CD4-positive, alpha-beta memory T cell (primary cell): ENCODE measurements around the gene FANCL. TPM values are rescaled to one million over a fixed set of nuclear protein-coding genes. Genes with fewer than 3 reads are reported as not detected.

ENCODE experiments used
- CTCF ChIA-PET: fragments of 350-600 bp; sonication (Branson Sonifier 250); formaldehyde crosslinking; loops from one replicate; lab custom pipeline; 2021; ENCODE audit warnings: inconsistent platforms; ENCODE audit not compliant: partially characterized antibody; lab: Charles Lee
- POLR2A ChIA-PET: fragments of 350-600 bp; sonication (Branson Sonifier 250); formaldehyde crosslinking; loops from one replicate; lab custom pipeline; 2021; ENCODE audit not compliant: partially characterized antibody; lab: Charles Lee
- DNase-seq, 5 donors: peaks; one replicate each; pipeline versions ENCODE4 v3.0.0 to v3.0.0-alpha.2; 2020 to 2022; ENCODE audit warnings: mixed read lengths in 1 of 5
- H3K27ac ChIP-seq: one replicate; pipeline ENCODE4 v1.7.0; 2013; ENCODE audit warnings: low read depth, low read length
- H3K27me3 ChIP-seq: 2 replicates; pipeline ENCODE4 v1.7.0; 2013; ENCODE audit warnings: mild to moderate bottlenecking, low read length, moderate library complexity; ENCODE audit not compliant: insufficient read depth
- H3K36me3 ChIP-seq: 2 replicates; pipeline ENCODE4 v1.7.0; 2013; ENCODE audit warnings: mild to moderate bottlenecking, low read length, moderate library complexity; ENCODE audit not compliant: insufficient read depth
- H3K4me1 ChIP-seq: 2 replicates; pipeline ENCODE4 v1.7.0; 2013; ENCODE audit warnings: mild to moderate bottlenecking, low read length, moderate library complexity; ENCODE audit not compliant: insufficient read depth
- H3K4me3 ChIP-seq, 2 donors: one replicate each; pipeline ENCODE4 v1.7.0; 2013; ENCODE audit warnings: low read length in 2 of 2, mild to moderate bottlenecking in 1 of 2
- H3K9me3 ChIP-seq, 2 donors: one replicate each; pipeline ENCODE4 v1.7.0; 2013; ENCODE audit warnings: low read length in 2 of 2, control low read depth in 1 of 2; ENCODE audit not compliant: control insufficient read depth in 1 of 2
- H3K27ac Mint-ChIP-seq, 7 donors: one replicate each; pipeline ENCODE4 v1.8.0; 2020 to 2021; ENCODE audit warnings: mixed read lengths in 7 of 7, mild to moderate bottlenecking in 6 of 7, inconsistent platforms in 3 of 7, moderate library complexity in 3 of 7
- H3K27me3 Mint-ChIP-seq, 2 donors: one replicate each; pipeline ENCODE4 v1.8.0; 2020 to 2021; ENCODE audit warnings: mixed read lengths in 2 of 2
- H3K36me3 Mint-ChIP-seq, 2 donors: one replicate each; pipeline ENCODE4 v1.8.0; 2020 to 2021; ENCODE audit warnings: mixed read lengths in 2 of 2, inconsistent platforms in 1 of 2, mild to moderate bottlenecking in 1 of 2
- H3K4me1 Mint-ChIP-seq, 4 donors: one replicate each; pipeline ENCODE4 v1.8.0; 2020 to 2021; ENCODE audit warnings: mixed read lengths in 4 of 4, mild to moderate bottlenecking in 1 of 4
- H3K4me3 Mint-ChIP-seq, 8 donors: one replicate each; pipeline ENCODE4 v1.8.0; 2020 to 2021; ENCODE audit warnings: mixed read lengths in 8 of 8, mild to moderate bottlenecking in 7 of 8, moderate library complexity in 6 of 8, inconsistent platforms in 3 of 8
- H3K9me3 Mint-ChIP-seq, 8 donors: one replicate each; pipeline ENCODE4 v1.8.0; 2020 to 2021; ENCODE audit warnings: mixed read lengths in 8 of 8, mild to moderate bottlenecking in 5 of 8, inconsistent platforms in 3 of 8, moderate library complexity in 1 of 8
- intact Hi-C: fragments of 100-400 bp; cut with micrococcal nuclease; formaldehyde crosslinking; loops from one replicate; pipeline ENCODE4 v1.15.1; 2023
- polyA plus RNA-seq, 2 donors: library from polyadenylated mRNA; unstranded; fragments of 300-500 nt; fragmentation: Illumina TruSeq; gene quantifications; one replicate each; pipeline ENCODE4 v1.2.3, GENCODE V29; 2021
- total RNA-seq, 2 experiments: library from RNA; stranded (reverse); gene quantifications; one replicate each; pipeline ENCODE4 v1.2.3, GENCODE V29; 2021

FANCL gene
- total and polyA plus RNA-seq, 4 experiments from 2014 or later, result 1.6 to 10.1 (median 9.3) TPM

- CTCF ChIA-PET, result no interaction called here
- DNase-seq, result no peak
- H3K36me3 Mint-ChIP-seq, result peaks cover 9 to 26% of the 10 kb centered on the region in 2 donors
- H3K4me3 Mint-ChIP-seq, result no peak overlapping the region
- no peaks in the 10 kb centered on the region for H3K27me3 ChIP-seq
- H3K4me1 Mint-ChIP-seq, result no peaks in the 10 kb centered on the region
- intact Hi-C loops, result no loop called here
- H3K4me1 ChIP-seq, result no peaks in the 10 kb centered on the region
- H3K9me3 Mint-ChIP-seq, result peaks cover 2 to 18% (median 9%) of the 10 kb centered on the region in 8 donors
- no peak overlapping the region for H3K4me3 ChIP-seq
- no peak overlapping the region for H3K27ac Mint-ChIP-seq
- no peak overlapping the region for H3K27ac ChIP-seq
- no peaks in the 10 kb centered on the region for H3K27me3 Mint-ChIP-seq
- H3K36me3 ChIP-seq, result no peaks in the 10 kb centered on the region
- no peaks in the 10 kb centered on the region for H3K9me3 ChIP-seq
- POLR2A ChIA-PET, result no interaction called here
Observed at GRCh38 chr2:58206785-58207184, 34.3 kb downstream of the FANCL start.

- POLR2A ChIA-PET, result no interaction called here
- H3K36me3 ChIP-seq, result no peaks in the 10 kb centered on the region
- H3K4me1 ChIP-seq, result no peaks in the 10 kb centered on the region
- no peak overlapping the region for H3K4me3 Mint-ChIP-seq
- DNase-seq, result no peak
- peaks cover 0 to 5% of the 10 kb centered on the region in 2 donors for H3K36me3 Mint-ChIP-seq
- H3K27ac Mint-ChIP-seq, result no peak overlapping the region
- no peak overlapping the region for H3K4me3 ChIP-seq
- H3K9me3 Mint-ChIP-seq, result peaks cover 0 to under 1% (median 0%) of the 10 kb centered on the region in 8 donors
- intact Hi-C loops, result no loop called here
- H3K27me3 ChIP-seq, result no peaks in the 10 kb centered on the region
- no peaks in the 10 kb centered on the region for H3K4me1 Mint-ChIP-seq
- H3K9me3 ChIP-seq, result no peaks in the 10 kb centered on the region
- no peaks in the 10 kb centered on the region for H3K27me3 Mint-ChIP-seq
- CTCF ChIA-PET, result no interaction called here
- no peak overlapping the region for H3K27ac ChIP-seq
Observed at GRCh38 chr2:58204195-58204959, 36.7 kb downstream of the FANCL start.

- H3K4me3 Mint-ChIP-seq, result no peak overlapping the region
Observed at GRCh38 chr2:58203018-58203417, 38.1 kb downstream of the FANCL start.

GRCh38 chr2:58202404-58202803 lies 38.7 kb downstream of the FANCL start:
- H3K4me1 Mint-ChIP-seq, result no peaks in the 10 kb centered on the region
- CTCF ChIA-PET, result interaction anchor here (0.7 kb wide), 1 partner anchor 11 kb away, joined by 3 read pairs; no protein-coding TSS in a partner anchor
- H3K36me3 Mint-ChIP-seq, result peaks cover 0 to 5% of the 10 kb centered on the region in 2 donors

More at GRCh38 chr2:58203018-58203417, 38.1 kb downstream of the FANCL start:
- Histone ChIP-seq H3K27me3 (no peaks in the 10 kb centered on the region), H3K36me3 (no peaks in the 10 kb centered on the region), H3K9me3 (no peaks in the 10 kb centered on the region), H3K27ac (no peak overlapping the region), H3K4me3 (no peak overlapping the region), H3K4me1 (no peaks in the 10 kb centered on the region)
- ChIA-PET POLR2A (no interaction called here), CTCF (interaction anchor here (0.7 kb wide), 1 partner anchor 10 kb away, joined by 3 read pairs; no protein-coding TSS in a partner anchor)
- intact Hi-C loops, result no loop called here
- Mint-ChIP-seq H3K4me1 (no peaks in the 10 kb centered on the region), H3K27me3 (no peaks in the 10 kb centered on the region), H3K9me3 (no peaks in the 10 kb centered on the region), H3K27ac (no peak overlapping the region), H3K36me3 (peaks cover 0 to 5% of the 10 kb centered on the region in 2 donors)
- no peak for DNase-seq

GRCh38 chr2:58197894-58198293 lies 43.2 kb downstream of the FANCL start:
- Histone ChIP-seq H3K27me3 (no peaks in the 10 kb centered on the region), H3K36me3 (no peaks in the 10 kb centered on the region), H3K4me3 (no peak overlapping the region), H3K27ac (no peak overlapping the region), H3K9me3 (no peaks in the 10 kb centered on the region), H3K4me1 (no peaks in the 10 kb centered on the region)
- Mint-ChIP-seq H3K27me3 (no peaks in the 10 kb centered on the region), H3K4me1 (no peaks in the 10 kb centered on the region), H3K4me3 (no peak overlapping the region), H3K9me3 (no peaks in the 10 kb centered on the region), H3K36me3 (peaks cover 0 to 2% of the 10 kb centered on the region in 2 donors), H3K27ac (no peak overlapping the region)
- ChIA-PET CTCF (no interaction called here), POLR2A (no interaction called here)
- intact Hi-C loops, result no loop called here
- no peak for DNase-seq

More at GRCh38 chr2:58202404-58202803, 38.7 kb downstream of the FANCL start:
- POLR2A ChIA-PET, result no interaction called here
- Histone ChIP-seq H3K9me3 (no peaks in the 10 kb centered on the region), H3K27ac (no peak overlapping the region), H3K27me3 (no peaks in the 10 kb centered on the region), H3K4me1 (no peaks in the 10 kb centered on the region), H3K4me3 (no peak overlapping the region), H3K36me3 (no peaks in the 10 kb centered on the region)
- intact Hi-C loops, result no loop called here
- H3K4me3 Mint-ChIP-seq, result no peak overlapping the region
- no peak for DNase-seq
- H3K9me3 Mint-ChIP-seq, result no peaks in the 10 kb centered on the region
- H3K27me3 Mint-ChIP-seq, result no peaks in the 10 kb centered on the region
- no peak overlapping the region for H3K27ac Mint-ChIP-seq

- no peak for DNase-seq
- ChIA-PET CTCF (no interaction called here), POLR2A (no interaction called here)
- no peaks in the 10 kb centered on the region for H3K9me3 ChIP-seq
- no peak overlapping the region for H3K4me3 ChIP-seq
- Mint-ChIP-seq H3K4me1 (no peaks in the 10 kb centered on the region), H3K9me3 (no peaks in the 10 kb centered on the region), H3K27me3 (no peaks in the 10 kb centered on the region), H3K27ac (no peak overlapping the region), H3K4me3 (no peak overlapping the region), H3K36me3 (peaks cover 0 to 2% of the 10 kb centered on the region in 2 donors)
- no peaks in the 10 kb centered on the region for H3K27me3 ChIP-seq
- H3K27ac ChIP-seq, result no peak overlapping the region
- intact Hi-C loops, result no loop called here
- no peaks in the 10 kb centered on the region for H3K36me3 ChIP-seq
- H3K4me1 ChIP-seq, result no peaks in the 10 kb centered on the region
Observed at GRCh38 chr2:58195662-58196061, 45.5 kb downstream of the FANCL start.

- Histone ChIP-seq H3K36me3 (no peaks in the 10 kb centered on the region), H3K4me1 (no peaks in the 10 kb centered on the region), H3K9me3 (no peaks in the 10 kb centered on the region), H3K27me3 (no peaks in the 10 kb centered on the region), H3K4me3 (no peak overlapping the region), H3K27ac (no peak overlapping the region)
- ChIA-PET CTCF (no interaction called here), POLR2A (no interaction called here)
- intact Hi-C loops, result no loop called here
- Mint-ChIP-seq H3K27ac (peak overlapping the region in 1 of 7 donors; percentile 5), H3K4me3 (no peak overlapping the region), H3K27me3 (no peaks in the 10 kb centered on the region), H3K36me3 (no peaks in the 10 kb centered on the region), H3K9me3 (no peaks in the 10 kb centered on the region), H3K4me1 (no peaks in the 10 kb centered on the region)
- no peak for DNase-seq
Observed at GRCh38 chr2:58194458-58194857, 46.7 kb downstream of the FANCL start.
